Upper lobe of left lung (tissue), 4 donors: Measurements from ENCODE around the gene DPP6.
"Not testable (repeated sequence)": the region's sequence is repeated elsewhere in the genome, so short reads cannot be mapped to it uniquely, and the experiment has no call there.

ENCODE experiments used
- EP300 ChIP-seq, 4 donors: sonication (generic); formaldehyde crosslinking; IDR thresholded peaks; one replicate each; pipeline ENCODE4 v1.5.1; 2017; ENCODE audit warnings: antibody characterized with exemption in 4 of 4, control low read depth in 2 of 4
- TF ChIP-seq, protein P1 (sequence below), 6 experiments: fragments of 450-650 bp in 4 of 6; fragments of 200-600 bp in 2 of 6; sonication (generic) in 2 of 6; IDR thresholded peaks; one replicate each; pipeline ENCODE4 v1.5.1; 2016 to 2019; ENCODE audit warnings: antibody characterized with exemption in 6 of 6

DNA sequence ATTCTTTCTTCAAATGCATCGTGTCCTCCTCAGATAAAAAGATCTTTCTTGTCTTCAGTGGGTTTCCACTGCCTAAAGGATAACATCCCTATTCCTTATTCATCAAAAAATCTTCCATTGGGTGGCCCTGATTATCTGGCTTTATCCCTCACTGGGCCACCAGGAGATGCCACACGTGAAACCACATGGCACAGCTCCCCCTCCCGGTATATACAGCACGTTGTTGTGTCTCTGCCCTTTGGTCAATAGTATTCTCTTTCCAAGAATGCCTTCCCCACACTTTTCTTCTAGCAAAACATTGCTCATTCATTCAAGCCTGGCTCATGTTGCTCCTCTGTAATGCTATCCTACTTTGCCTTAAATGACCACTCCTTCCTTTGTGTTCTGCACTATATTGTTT, 80.4 kb downstream of the DPP6 start:
- TF ChIP-seq, protein P1, sequence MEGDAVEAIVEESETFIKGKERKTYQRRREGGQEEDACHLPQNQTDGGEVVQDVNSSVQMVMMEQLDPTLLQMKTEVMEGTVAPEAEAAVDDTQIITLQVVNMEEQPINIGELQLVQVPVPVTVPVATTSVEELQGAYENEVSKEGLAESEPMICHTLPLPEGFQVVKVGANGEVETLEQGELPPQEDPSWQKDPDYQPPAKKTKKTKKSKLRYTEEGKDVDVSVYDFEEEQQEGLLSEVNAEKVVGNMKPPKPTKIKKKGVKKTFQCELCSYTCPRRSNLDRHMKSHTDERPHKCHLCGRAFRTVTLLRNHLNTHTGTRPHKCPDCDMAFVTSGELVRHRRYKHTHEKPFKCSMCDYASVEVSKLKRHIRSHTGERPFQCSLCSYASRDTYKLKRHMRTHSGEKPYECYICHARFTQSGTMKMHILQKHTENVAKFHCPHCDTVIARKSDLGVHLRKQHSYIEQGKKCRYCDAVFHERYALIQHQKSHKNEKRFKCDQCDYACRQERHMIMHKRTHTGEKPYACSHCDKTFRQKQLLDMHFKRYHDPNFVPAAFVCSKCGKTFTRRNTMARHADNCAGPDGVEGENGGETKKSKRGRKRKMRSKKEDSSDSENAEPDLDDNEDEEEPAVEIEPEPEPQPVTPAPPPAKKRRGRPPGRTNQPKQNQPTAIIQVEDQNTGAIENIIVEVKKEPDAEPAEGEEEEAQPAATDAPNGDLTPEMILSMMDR (IDR thresholded peaks at IDR 0.05): not testable (repeated sequence)
- TF ChIP-seq EP300 (IDR thresholded peaks at IDR 0.05): not testable (repeated sequence)
